Body of pancreas (tissue), 4 donors: Measurements from ENCODE around the gene SNX30. TPM values are rescaled to one million over a fixed set of nuclear protein-coding genes. Genes with fewer than 3 reads are reported as not detected.

Experiments used
- ATAC-seq: fragments of 150-250 bp; one replicate; pipeline ENCODE4 v1.9.1; 2016
- DNase-seq, 4 donors: peaks; one replicate each; pipeline ENCODE4 v3.0.0-alpha.2; 2019
- H3K27ac ChIP-seq, 4 donors: fragments of 200-600 bp; sonication (generic); 1 replicate in 3 of 4; 2 replicates in 1 of 4; pipeline versions ENCODE4 v1.5.1 to v1.6.1; 2016 to 2019; ENCODE audit warnings: mild to moderate bottlenecking in 1 of 4, mixed read lengths in 1 of 4, moderate library complexity in 1 of 4
- H3K27me3 ChIP-seq, 2 donors: fragments of 200-600 bp; sonication (generic); one replicate each; pipeline ENCODE4 v1.6.0; 2016; ENCODE audit warnings: mild to moderate bottlenecking in 1 of 2
- H3K36me3 ChIP-seq, 2 donors: fragments of 200-600 bp; sonication (generic); replicated peaks in 1 of 2; 2 replicates each; pipeline ENCODE4 v1.5.1; 2016; ENCODE audit warnings: low read depth in 2 of 2; ENCODE audit not compliant: insufficient read depth in 1 of 2
- H3K4me1 ChIP-seq: fragments of 200-600 bp; sonication (generic); one replicate; pipeline ENCODE4 v1.6.0; 2016
- H3K4me3 ChIP-seq, 2 donors: fragments of 200-600 bp; sonication (generic); 1 replicate in 1 of 2; 2 replicates in 1 of 2; pipeline ENCODE4 v1.5.1; 2016 to 2019
- H3K9me3 ChIP-seq, 3 donors: fragments of 200-600 bp; sonication (generic); 1 replicate in 2 of 3; 2 replicates in 1 of 3; pipeline ENCODE4 v1.5.1; 2016
- CTCF ChIP-seq, 7 experiments: fragments of 450-650 bp in 4 of 7; fragments of 200-600 bp in 3 of 7; sonication (generic) in 3 of 7; IDR thresholded peaks; one replicate each; pipeline ENCODE4 v1.5.1; 2016 to 2019; ENCODE audit warnings: antibody characterized with exemption in 7 of 7
- POLR2A ChIP-seq, 3 donors: fragments of 450-650 bp; IDR thresholded peaks; one replicate each; pipeline ENCODE4 v1.6.1; 2016; ENCODE audit warnings: antibody characterized with exemption in 3 of 3, mild to moderate bottlenecking in 2 of 3
- WGBS, 2 donors: methylation state at CpG; one replicate each; pipeline ENCODE4 v1.1.5; 2017; 5-methylcytosine and 5-hydroxymethylcytosine counted together
- intact Hi-C: fragments of 100-400 bp; cut with DNase I; formaldehyde crosslinking; loops from one replicate; pipeline ENCODE4 v1.15.1; 2023
- total RNA-seq, 2 donors: library from RNA; depleted of rRNA; stranded (reverse); fragments of >200 nt; gene quantifications; one replicate each; pipeline ENCODE4 v1.1.0, GENCODE V29; 2016

The SNX30 gene
- total RNA-seq, 2 donors from 2014 or later = 4.6 to 8.6 TPM

- DNase-seq = peak in 3 of 4 donors; percentile 15 to 38 (median 18)
- H3K4me3 ChIP-seq = no peak overlapping the region
- H3K27ac ChIP-seq = no peak overlapping the region
- no peaks in the 10 kb centered on the region for H3K9me3 ChIP-seq
- no peak for TF ChIP-seq CTCF (IDR thresholded peaks at IDR 0.05)
- H3K27me3 ChIP-seq = no peaks in the 10 kb centered on the region
- intact Hi-C loops = no loop called here
- H3K4me1 ChIP-seq = peaks cover 23% of the 10 kb centered on the region
- no peaks in the 10 kb centered on the region for H3K36me3 ChIP-seq
- 21 to 22% methylated on average over 4 of the region's 4 CpGs for WGBS, 2 donors
- no peak for ATAC-seq
Measured at GRCh38 chr9:112783551-112783954, 33.0 kb downstream of the SNX30 start.

- DNase-seq (peak in 2 of 4 donors; percentile 14 to 18), ATAC-seq (peak; percentile 48)
- H3K9me3 ChIP-seq = no peaks in the 10 kb centered on the region
- H3K4me1 ChIP-seq = peaks cover 24% of the 10 kb centered on the region
- no peaks in the 10 kb centered on the region for H3K36me3 ChIP-seq
- WGBS, 2 donors = 35 to 39% methylated on average over 7 of the region's 7 CpGs
- no peak overlapping the region for H3K4me3 ChIP-seq
- no peaks in the 10 kb centered on the region for H3K27me3 ChIP-seq
- intact Hi-C loops = no loop called here
- H3K27ac ChIP-seq = no peak overlapping the region
- TF ChIP-seq POLR2A (IDR thresholded peaks at IDR 0.05) (no peak), CTCF (IDR thresholded peaks at IDR 0.05) (no peak)
Measured at GRCh38 chr9:112784020-112784785, 33.6 kb downstream of the SNX30 start.

- peaks cover 32% of the 10 kb centered on the region for H3K4me1 ChIP-seq
- intact Hi-C loops = no loop called here
- TF ChIP-seq CTCF (IDR thresholded peaks at IDR 0.05) (no peak), POLR2A (IDR thresholded peaks at IDR 0.05) (no peak)
- no peaks in the 10 kb centered on the region for H3K27me3 ChIP-seq
- no peaks in the 10 kb centered on the region for H3K36me3 ChIP-seq
- no peak for ATAC-seq
- no peak overlapping the region for H3K4me3 ChIP-seq
- H3K9me3 ChIP-seq = no peaks in the 10 kb centered on the region
- no peak for DNase-seq
- no peak overlapping the region for H3K27ac ChIP-seq
- WGBS, 2 donors = 96 to 100% methylated on average over 3 of the region's 3 CpGs
Measured at GRCh38 chr9:112785986-112786385, 35.4 kb downstream of the SNX30 start.

- Histone ChIP-seq H3K36me3 (no peaks in the 10 kb centered on the region), H3K9me3 (no peaks in the 10 kb centered on the region), H3K4me3 (no peak overlapping the region), H3K27ac (no peak overlapping the region), H3K4me1 (peaks cover 32% of the 10 kb centered on the region), H3K27me3 (no peaks in the 10 kb centered on the region)
- DNase-seq (no peak), ATAC-seq (no peak)
- TF ChIP-seq CTCF (IDR thresholded peaks at IDR 0.05) = no peak
- intact Hi-C loops = no loop called here
- WGBS, 2 donors = 73 to 81% methylated on average over 9 of the region's 9 CpGs
Measured at GRCh38 chr9:112786829-112787520, 36.4 kb downstream of the SNX30 start.
